Astrocyte of the spinal cord (primary cell): ENCODE results near the gene HYAL3.
A peak's percentile ranks its signal among the peaks of the same experiment; 100 is the strongest.

ENCODE experiments used
- DNase-seq: peaks from one replicate; pipeline ENCODE4 v3.0.0; 2011; ENCODE audit warnings: low read depth, low spot score
- H3K4me3 ChIP-seq: 2 replicates; pipeline ENCODE4 v1.5.1; 2011; ENCODE audit warnings: low read depth, mild to moderate bottlenecking, low read length, moderate library complexity
- in situ Hi-C: cut with HindIII; loops from 2 replicates; pipeline ENCODE4 v1.10.0; 2017; ENCODE audit warnings: low sequenced_read_pairs
- TF ChIP-seq, protein P1 (sequence below): IDR thresholded peaks from 2 replicates; pipeline ENCODE4 v1.5.1; 2012; ENCODE audit warnings: low read depth, mild to moderate bottlenecking, low read length, inconsistent platforms

The HYAL3 gene

DNA sequence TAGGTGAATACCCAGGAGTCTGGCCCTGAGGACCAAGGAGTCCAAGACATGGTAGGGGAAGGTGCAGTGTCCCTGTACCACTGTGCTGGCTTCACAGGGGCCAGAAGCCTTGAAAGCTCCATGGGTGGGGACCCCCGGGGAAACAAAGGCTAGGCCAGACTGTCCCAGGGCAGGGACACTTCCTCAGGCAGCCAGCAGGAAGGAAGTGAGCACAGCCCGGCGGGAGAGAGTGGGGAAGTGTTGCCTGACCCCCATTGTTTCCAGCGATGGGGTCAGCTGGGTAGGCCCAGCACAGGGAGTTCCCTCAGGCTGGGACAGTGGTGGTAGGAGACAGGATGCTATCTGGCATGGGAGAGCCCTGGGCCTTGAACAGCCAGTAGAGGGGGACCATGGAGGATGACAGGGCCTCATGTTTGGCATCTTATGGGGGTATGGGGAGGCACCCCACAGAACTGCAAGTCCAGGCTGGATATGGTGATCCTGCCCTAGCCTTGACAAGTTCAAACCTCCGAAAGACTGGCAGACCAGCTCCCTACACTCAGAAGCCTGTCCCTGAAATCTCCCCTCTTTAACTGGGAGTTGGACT is 24.5 kb upstream of the HYAL3 start:
- TF ChIP-seq, protein P1, sequence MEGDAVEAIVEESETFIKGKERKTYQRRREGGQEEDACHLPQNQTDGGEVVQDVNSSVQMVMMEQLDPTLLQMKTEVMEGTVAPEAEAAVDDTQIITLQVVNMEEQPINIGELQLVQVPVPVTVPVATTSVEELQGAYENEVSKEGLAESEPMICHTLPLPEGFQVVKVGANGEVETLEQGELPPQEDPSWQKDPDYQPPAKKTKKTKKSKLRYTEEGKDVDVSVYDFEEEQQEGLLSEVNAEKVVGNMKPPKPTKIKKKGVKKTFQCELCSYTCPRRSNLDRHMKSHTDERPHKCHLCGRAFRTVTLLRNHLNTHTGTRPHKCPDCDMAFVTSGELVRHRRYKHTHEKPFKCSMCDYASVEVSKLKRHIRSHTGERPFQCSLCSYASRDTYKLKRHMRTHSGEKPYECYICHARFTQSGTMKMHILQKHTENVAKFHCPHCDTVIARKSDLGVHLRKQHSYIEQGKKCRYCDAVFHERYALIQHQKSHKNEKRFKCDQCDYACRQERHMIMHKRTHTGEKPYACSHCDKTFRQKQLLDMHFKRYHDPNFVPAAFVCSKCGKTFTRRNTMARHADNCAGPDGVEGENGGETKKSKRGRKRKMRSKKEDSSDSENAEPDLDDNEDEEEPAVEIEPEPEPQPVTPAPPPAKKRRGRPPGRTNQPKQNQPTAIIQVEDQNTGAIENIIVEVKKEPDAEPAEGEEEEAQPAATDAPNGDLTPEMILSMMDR, result no peak
- in situ Hi-C loops, result no loop called here
- H3K4me3 ChIP-seq, result no peak overlapping the region
- no peak for DNase-seq

DNA sequence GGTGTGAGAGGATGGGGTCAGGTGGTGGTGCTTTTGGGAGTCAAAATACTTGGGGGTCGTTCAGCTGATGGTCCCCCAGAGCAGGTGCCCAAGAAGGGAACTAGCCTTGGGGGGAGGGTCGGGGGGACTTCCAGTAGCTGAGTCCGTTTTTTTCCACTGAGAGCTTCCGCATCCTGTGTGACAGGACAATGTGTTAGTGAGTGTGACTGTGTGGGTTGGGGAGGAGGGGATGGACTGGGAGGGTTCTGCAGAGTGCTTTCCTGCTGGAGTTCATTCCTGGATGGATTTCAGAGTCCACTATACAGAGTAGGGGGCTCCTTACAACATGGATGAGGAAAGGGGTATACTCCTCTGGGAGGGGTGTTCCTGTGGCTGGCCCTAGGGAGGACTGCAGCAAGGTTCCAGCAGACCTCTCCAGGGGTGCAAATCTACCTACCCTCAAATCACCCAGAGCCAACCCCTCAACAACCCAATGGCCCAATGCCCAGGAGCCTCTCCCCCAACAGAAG is 23.9 kb upstream of the HYAL3 start:
- no peak for DNase-seq

DNA sequence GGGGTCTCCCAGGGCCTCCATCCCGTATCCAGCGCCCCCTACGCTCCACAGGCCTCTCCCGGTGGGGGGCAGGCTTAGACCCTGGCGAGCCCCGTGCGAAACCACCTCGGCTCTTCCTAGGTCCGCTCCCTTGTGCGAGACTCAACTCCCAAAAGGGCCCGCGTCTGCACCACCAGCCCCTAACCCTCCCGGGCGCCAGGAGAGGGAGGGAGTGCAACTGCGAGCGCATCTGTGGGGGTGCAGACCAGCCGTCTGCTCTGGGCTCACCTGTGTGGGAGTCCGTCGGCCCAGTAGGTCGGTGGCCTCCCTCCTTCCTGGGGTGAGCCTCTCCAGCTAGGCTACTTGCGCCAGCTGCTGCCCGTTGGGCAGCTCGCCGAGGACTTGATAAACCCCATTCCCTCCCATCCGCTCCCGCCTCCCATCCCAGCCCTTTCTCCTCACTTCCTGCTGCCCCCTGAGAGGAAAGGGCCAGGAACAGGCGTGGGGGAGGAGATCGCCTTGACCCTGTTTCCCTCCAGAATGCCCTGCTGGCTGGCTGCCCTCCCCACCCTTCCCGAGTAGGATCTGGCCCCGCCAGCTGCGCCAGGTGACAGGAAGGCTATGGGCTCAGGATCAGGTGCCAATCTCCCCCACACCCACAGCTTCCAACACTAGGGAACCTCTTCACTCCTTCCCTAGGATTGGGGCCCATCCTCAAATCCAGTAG is 23.3 kb upstream of the HYAL3 start, which contains the start of gene HYAL2:
Gene HYAL2, minus strand, starts transcription at position 360 of the 706 bp plus-strand sequence. CDS start 2,256 bp downstream, outside the sequence.
- in situ Hi-C loops, result no loop called here
- peak within 1 kb of the TSS; percentile 70 for H3K4me3 ChIP-seq
- TF ChIP-seq, protein P1, result no peak
- no peak for DNase-seq

More for the DNA sequence above, 23.9 kb upstream of the HYAL3 start:
- TF ChIP-seq, protein P1, result no peak
- no peak overlapping the region for H3K4me3 ChIP-seq
- in situ Hi-C loops, result no loop called here

DNA sequence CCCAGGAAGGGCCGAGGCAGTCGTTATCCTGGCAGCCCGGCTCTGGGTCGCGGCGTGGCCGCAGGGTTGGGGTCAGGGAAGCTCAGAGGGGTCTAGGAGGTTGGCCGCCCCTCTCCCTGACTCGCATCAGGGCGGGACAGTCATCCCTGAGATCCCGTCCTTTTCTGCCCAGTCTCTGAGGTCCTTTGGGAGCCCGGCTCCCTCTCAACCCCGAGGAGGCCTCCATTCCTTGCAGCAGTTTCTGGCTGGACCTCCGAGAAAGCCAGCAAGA is 22.8 kb upstream of the HYAL3 start:
- TF ChIP-seq, protein P1, result no peak
- in situ Hi-C loops, result no loop called here
- no peak for DNase-seq
- peak overlapping the region; percentile 70 for H3K4me3 ChIP-seq

DNA sequence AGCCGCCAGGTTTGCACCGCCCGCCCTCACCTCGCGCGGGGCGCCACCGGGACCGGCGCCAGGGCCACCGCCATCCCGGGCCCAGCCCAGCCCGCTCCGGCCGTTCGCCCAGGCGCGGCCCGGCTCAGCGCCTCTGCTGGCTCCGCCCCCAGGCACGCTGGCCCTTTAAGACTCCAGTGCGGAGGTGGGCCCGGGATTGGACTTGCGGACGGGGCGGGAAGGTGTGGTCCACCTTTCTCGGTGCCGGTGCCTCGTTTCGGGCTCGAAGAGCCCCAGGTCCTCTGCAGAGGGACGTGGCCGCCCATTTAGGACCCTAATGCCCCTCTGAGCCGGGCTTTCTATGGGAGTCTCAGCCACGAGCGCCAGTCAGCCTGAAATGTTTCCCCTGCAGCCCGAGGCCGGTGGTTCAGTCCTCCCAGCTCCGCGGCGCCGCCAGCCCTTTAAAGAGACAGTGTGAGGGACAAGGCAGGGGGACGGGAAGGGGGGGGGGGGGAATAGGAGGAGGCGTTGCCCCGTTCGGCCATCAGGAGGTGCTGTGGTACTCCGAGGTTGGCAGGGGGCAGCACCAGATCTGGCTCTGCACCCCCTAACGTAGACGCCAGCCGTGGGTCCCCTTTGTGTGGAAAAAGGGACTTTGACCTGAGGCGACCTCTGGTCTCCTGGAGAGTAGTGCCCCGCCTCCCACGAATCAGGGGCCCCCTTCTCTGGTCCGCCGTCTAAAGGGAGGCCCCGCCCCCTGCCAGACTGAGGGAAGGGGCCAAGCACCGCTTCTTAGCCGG is 22.3 kb upstream of the HYAL3 start:
- in situ Hi-C loops, result no loop called here
- TF ChIP-seq, protein P1, result peak; percentile 60
- DNase-seq, result peak; percentile 91
- peak overlapping the region; percentile 70 for H3K4me3 ChIP-seq

DNA sequence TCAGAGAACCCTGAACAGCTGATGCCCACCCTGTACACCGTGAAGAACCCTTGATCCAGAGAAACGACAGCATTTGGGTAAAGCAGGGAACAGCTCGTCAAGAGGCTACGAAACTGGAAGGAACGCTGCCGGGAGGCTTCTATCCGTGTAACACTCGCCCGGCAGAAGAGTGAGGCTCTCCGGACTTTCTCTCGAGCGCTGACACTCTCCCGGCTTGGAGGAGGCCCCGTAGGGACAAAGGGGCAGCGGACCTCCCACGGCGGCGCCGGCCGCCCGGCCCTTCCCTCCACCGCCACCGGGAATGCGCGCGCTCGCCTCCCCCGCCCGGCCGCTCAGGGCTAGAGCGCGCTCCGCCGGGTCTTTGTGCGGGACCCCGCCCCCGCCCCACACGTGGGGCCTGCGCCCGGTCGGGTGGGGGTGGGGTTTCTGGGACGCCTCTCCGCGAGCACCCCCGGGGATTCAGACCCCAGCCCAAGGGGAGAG is 21.7 kb upstream of the HYAL3 start:
- peak; percentile 66 for DNase-seq
- in situ Hi-C loops, result no loop called here
- H3K4me3 ChIP-seq, result peak overlapping the region; percentile 70
- TF ChIP-seq, protein P1, result no peak
